Astrocyte (in vitro differentiated cells and primary cell): ENCODE results near the gene ETV7.

Experiments used
- EZH2 ChIP-seq: IDR thresholded peaks from 2 replicates; pipeline ENCODE4 v1.6.1; 2012; ENCODE audit warnings: mild to moderate bottlenecking, low read length, inconsistent platforms; ENCODE audit not compliant: insufficient read depth
- TF ChIP-seq, protein P1 (sequence below): IDR thresholded peaks from 2 replicates; pipeline ENCODE4 v1.5.1; 2011; ENCODE audit warnings: low read depth, mild to moderate bottlenecking, inconsistent platforms, low read length, moderate library complexity; ENCODE audit not compliant: insufficient read depth

DNA sequence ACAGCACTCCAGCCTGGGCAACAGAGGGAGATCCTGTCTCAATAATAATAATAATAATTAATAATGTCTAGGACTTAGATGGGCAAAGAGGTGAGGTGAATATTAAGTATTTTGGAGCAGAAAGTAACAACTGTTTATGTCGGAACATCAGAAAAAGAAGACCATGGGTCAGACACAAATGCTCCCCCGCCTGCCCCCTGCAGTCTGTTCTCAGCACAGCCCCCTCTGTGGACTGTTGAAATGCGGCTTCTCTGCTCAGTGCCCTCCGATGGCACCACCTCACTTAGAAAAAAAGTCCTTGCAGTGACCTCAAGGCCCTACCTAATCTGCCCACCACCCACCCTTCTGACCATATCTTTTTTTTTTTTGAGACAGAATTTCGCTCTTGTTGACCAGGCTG is 5.2 kb upstream of the ETV7 start:
- TF ChIP-seq, protein P1, sequence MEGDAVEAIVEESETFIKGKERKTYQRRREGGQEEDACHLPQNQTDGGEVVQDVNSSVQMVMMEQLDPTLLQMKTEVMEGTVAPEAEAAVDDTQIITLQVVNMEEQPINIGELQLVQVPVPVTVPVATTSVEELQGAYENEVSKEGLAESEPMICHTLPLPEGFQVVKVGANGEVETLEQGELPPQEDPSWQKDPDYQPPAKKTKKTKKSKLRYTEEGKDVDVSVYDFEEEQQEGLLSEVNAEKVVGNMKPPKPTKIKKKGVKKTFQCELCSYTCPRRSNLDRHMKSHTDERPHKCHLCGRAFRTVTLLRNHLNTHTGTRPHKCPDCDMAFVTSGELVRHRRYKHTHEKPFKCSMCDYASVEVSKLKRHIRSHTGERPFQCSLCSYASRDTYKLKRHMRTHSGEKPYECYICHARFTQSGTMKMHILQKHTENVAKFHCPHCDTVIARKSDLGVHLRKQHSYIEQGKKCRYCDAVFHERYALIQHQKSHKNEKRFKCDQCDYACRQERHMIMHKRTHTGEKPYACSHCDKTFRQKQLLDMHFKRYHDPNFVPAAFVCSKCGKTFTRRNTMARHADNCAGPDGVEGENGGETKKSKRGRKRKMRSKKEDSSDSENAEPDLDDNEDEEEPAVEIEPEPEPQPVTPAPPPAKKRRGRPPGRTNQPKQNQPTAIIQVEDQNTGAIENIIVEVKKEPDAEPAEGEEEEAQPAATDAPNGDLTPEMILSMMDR: no peak
- no peak for TF ChIP-seq EZH2
